HEK293 (cell line): ENCODE results near the gene TARDBP.

Source experiments
- CTCF ChIA-PET: fragments of 350-600 bp; formaldehyde crosslinking; extraction: SDS; loops from one replicate; lab custom pipeline; 2021; ENCODE audit warnings: antibody characterized with exemption; lab: Yijun Ruan, JAX
- POLR2A ChIA-PET: fragments of 300-600 bp; formaldehyde crosslinking; extraction: SDS; loops from one replicate; lab custom pipeline; 2020; ENCODE audit warnings: antibody characterized with exemption, inconsistent platforms; lab: Yijun Ruan, JAX
- H3K27ac ChIP-seq: fragments of 200-500 bp; sonication (Bioruptor generic); 2 replicates; pipeline ENCODE4 v1.5.1; 2014; ENCODE audit warnings: low read depth, low read length, control low read depth, inconsistent platforms; ENCODE audit errors: extremely low read depth
- H3K36me3 ChIP-seq, 2 experiments: fragments of 200-500 bp in 1 of 2; sonication (Bioruptor generic) in 1 of 2; 1 replicate in 1 of 2; 2 replicates in 1 of 2; pipeline ENCODE4 v1.5.1; 2014 to 2017; ENCODE audit warnings: inconsistent platforms in 2 of 2, low read length in 2 of 2; ENCODE audit not compliant: control insufficient read depth in 2 of 2, insufficient read depth in 1 of 2
- H3K4me1 ChIP-seq: fragments of 200-500 bp; sonication (Bioruptor generic); 2 replicates; pipeline ENCODE4 v1.5.1; 2014; ENCODE audit warnings: mild to moderate bottlenecking, low read length, inconsistent platforms; ENCODE audit not compliant: control insufficient read depth, insufficient read depth
- H3K4me3 ChIP-seq: 2 replicates; pipeline ENCODE4 v1.5.1; 2011; ENCODE audit warnings: low read depth, mild to moderate bottlenecking, control low read depth, low read length, moderate library complexity
- H3K9me3 ChIP-seq: fragments of 200-500 bp; sonication (Bioruptor generic); 2 replicates; pipeline ENCODE4 v1.5.1; 2014; ENCODE audit warnings: low read depth, low read length, inconsistent platforms; ENCODE audit not compliant: control insufficient read depth, insufficient read depth
- BCL11B ChIP-seq: fragments of 450-650 bp; formaldehyde crosslinking; IDR thresholded peaks from 2 replicates; pipeline ENCODE4 v1.5.1; 2016; ENCODE audit warnings: low read depth, missing biosample characterization, missing genetic modification characterization
- GLI4 ChIP-seq: fragments of 450-650 bp; formaldehyde crosslinking; IDR thresholded peaks from 2 replicates; pipeline ENCODE4 v1.5.1; 2016; ENCODE audit warnings: missing biosample characterization, missing genetic modification characterization
- OVOL3 ChIP-seq: fragments of 450-650 bp; formaldehyde crosslinking; IDR thresholded peaks from 2 replicates; pipeline ENCODE4 v1.5.1; 2016; ENCODE audit warnings: missing biosample characterization, missing genetic modification characterization
- SP7 ChIP-seq: fragments of 450-650 bp; formaldehyde crosslinking; IDR thresholded peaks from 2 replicates; pipeline ENCODE4 v1.5.1; 2016; ENCODE audit warnings: missing biosample characterization, missing genetic modification characterization
- ZBTB8A ChIP-seq: fragments of 450-650 bp; formaldehyde crosslinking; IDR thresholded peaks from 2 replicates; pipeline ENCODE4 v1.5.1; 2016; ENCODE audit warnings: missing biosample characterization, missing genetic modification characterization
- ZNF19 ChIP-seq: fragments of 450-650 bp; formaldehyde crosslinking; IDR thresholded peaks from 2 replicates; pipeline ENCODE4; 2016; ENCODE audit warnings: missing biosample characterization, missing genetic modification characterization, low read depth
- ZNF239 ChIP-seq: fragments of 450-650 bp; formaldehyde crosslinking; IDR thresholded peaks from 2 replicates; pipeline ENCODE4 v1.5.1; 2016; ENCODE audit warnings: missing biosample characterization, missing genetic modification characterization
- ZNF529 ChIP-seq: fragments of 450-650 bp; formaldehyde crosslinking; IDR thresholded peaks from 2 replicates; pipeline ENCODE4 v1.5.1; 2017; ENCODE audit warnings: missing genetic modification characterization, missing biosample characterization; ENCODE audit not compliant: insufficient replicate concordance
- ZNF610 ChIP-seq: fragments of 450-650 bp; formaldehyde crosslinking; IDR thresholded peaks from 2 replicates; pipeline ENCODE4 v1.5.1; 2016; ENCODE audit warnings: missing biosample characterization, missing genetic modification characterization, borderline replicate concordance
- TF ChIP-seq, protein P1 (sequence below): fragments of 450-650 bp; formaldehyde crosslinking; IDR thresholded peaks from 2 replicates; pipeline ENCODE4 v1.5.1; 2017; ENCODE audit warnings: missing biosample characterization, missing genetic modification characterization
- TF ChIP-seq, protein P2 (sequence below): fragments of 450-650 bp; formaldehyde crosslinking; IDR thresholded peaks from 2 replicates; pipeline ENCODE4 v1.5.1; 2016; ENCODE audit warnings: missing biosample characterization, missing genetic modification characterization
- TF ChIP-seq, protein P3 (sequence below): fragments of 450-650 bp; formaldehyde crosslinking; IDR thresholded peaks from 2 replicates; pipeline ENCODE4 v1.5.1; 2016; ENCODE audit warnings: missing biosample characterization, missing genetic modification characterization
- TF ChIP-seq, protein P4 (sequence below): fragments of 450-650 bp; formaldehyde crosslinking; IDR thresholded peaks from 2 replicates; pipeline ENCODE4 v1.5.1; 2016; ENCODE audit warnings: missing biosample characterization, missing genetic modification characterization, borderline replicate concordance
- TF ChIP-seq, protein P5 (sequence below): fragments of 450-650 bp; formaldehyde crosslinking; IDR thresholded peaks from 2 replicates; pipeline ENCODE4 v1.5.1; 2016; ENCODE audit warnings: missing biosample characterization, missing genetic modification characterization
- TF ChIP-seq, protein P6 (sequence below): fragments of 450-650 bp; formaldehyde crosslinking; IDR thresholded peaks from 2 replicates; pipeline ENCODE4 v1.5.1; 2017; ENCODE audit warnings: missing biosample characterization, missing genetic modification characterization
- TF ChIP-seq, protein P7 (sequence below): fragments of 450-650 bp; formaldehyde crosslinking; conservative IDR thresholded peaks from 2 replicates; pipeline ENCODE4 v1.5.1; 2016; ENCODE audit warnings: low read depth, missing biosample characterization, missing genetic modification characterization

The TARDBP gene

DNA sequence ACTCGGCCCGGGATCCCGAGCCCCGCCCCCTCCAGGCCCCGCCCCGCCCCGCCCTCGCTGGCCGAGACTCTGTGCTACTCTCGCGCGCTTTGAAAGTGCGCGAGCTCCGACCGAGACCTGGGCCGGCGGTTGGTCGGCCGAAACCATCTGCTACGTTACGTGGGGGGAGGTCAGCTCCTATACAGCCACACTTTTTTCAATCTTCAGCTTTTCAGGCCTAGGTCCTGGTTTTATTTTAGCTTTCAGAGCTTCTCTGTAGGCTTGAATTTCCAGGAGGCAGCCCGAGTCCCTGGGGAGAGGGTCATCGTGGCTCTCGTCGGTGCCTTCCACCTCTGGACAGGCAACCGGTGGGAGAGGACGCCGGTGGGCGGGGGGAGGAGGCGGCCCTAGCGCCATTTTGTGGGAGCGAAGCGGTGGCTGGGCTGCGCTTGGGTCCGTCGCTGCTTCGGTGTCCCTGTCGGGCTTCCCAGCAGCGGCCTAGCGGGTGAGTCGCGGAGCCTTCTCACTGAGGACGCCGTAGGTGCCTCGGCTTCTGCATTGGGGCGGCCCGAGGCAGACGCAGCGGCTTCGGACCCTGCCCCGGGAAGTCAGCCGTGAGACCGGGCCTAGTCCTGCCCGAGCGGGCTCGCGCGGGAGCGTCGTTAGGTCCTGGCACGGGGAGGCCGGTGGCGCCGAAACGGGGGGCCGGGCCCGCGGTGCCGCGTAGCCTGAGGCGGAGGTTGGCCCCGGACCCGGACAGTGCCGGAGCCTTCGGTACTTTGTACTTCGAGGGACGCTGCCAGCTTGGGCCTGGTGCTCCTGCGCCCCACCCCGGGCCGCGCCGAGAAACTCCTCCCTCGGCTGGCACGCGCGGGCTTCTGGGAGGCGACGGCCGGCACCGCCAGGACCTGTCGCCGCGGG, at the start of gene TARDBP:
TSS of gene TARDBP (plus strand) at position 395 of the 900 bp plus-strand sequence. CDS start 1,074 bp downstream, outside the sequence.
- Histone ChIP-seq H3K27ac (peak within 1 kb of the TSS; percentile 96), H3K4me1 (peaks cover 7% of the 10 kb centered on the region), H3K9me3 (no peaks in the 10 kb centered on the region), H3K4me3 (peak within 1 kb of the TSS; percentile 100), H3K36me3 (peaks cover 32 to 45% of the 10 kb centered on the region in 2 experiments; a peak in 2 of 3 replicates)
- POLR2A ChIA-PET = interaction anchor here (1.0 to 2.0 kb wide), 6 partner anchors 9 to 71 kb away, joined by 3 to 10 read pairs (median 4); no protein-coding TSS in a partner anchor
- CTCF ChIA-PET = interaction anchor here (0.6 to 1.1 kb wide), 4 partner anchors 25 to 506 kb away, joined by 3 to 4 read pairs (median 4); no protein-coding TSS in a partner anchor
- TF ChIP-seq BCL11B (no peak), ZNF19 (tag by site-specific recombination) (no peak), ZNF529 (no peak), SP7 (tag by site-specific recombination) (peak; percentile 91), ZNF239 (tag by site-specific recombination) (0 out of 2 replicates have a peak, but pooled peaks have one; percentile 17), ZBTB8A (tag by site-specific recombination) (peak; percentile 57), ZNF610 (peak; percentile 67), OVOL3 (no peak), GLI4 (tag by site-specific recombination) (no peak)
- TF ChIP-seq, protein P1, sequence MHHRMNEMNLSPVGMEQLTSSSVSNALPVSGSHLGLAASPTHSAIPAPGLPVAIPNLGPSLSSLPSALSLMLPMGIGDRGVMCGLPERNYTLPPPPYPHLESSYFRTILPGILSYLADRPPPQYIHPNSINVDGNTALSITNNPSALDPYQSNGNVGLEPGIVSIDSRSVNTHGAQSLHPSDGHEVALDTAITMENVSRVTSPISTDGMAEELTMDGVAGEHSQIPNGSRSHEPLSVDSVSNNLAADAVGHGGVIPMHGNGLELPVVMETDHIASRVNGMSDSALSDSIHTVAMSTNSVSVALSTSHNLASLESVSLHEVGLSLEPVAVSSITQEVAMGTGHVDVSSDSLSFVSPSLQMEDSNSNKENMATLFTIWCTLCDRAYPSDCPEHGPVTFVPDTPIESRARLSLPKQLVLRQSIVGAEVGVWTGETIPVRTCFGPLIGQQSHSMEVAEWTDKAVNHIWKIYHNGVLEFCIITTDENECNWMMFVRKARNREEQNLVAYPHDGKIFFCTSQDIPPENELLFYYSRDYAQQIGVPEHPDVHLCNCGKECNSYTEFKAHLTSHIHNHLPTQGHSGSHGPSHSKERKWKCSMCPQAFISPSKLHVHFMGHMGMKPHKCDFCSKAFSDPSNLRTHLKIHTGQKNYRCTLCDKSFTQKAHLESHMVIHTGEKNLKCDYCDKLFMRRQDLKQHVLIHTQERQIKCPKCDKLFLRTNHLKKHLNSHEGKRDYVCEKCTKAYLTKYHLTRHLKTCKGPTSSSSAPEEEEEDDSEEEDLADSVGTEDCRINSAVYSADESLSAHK (tag by site-specific recombination) = 0 out of 2 replicates have a peak, but pooled peaks have one; percentile 9
- TF ChIP-seq, protein P2, sequence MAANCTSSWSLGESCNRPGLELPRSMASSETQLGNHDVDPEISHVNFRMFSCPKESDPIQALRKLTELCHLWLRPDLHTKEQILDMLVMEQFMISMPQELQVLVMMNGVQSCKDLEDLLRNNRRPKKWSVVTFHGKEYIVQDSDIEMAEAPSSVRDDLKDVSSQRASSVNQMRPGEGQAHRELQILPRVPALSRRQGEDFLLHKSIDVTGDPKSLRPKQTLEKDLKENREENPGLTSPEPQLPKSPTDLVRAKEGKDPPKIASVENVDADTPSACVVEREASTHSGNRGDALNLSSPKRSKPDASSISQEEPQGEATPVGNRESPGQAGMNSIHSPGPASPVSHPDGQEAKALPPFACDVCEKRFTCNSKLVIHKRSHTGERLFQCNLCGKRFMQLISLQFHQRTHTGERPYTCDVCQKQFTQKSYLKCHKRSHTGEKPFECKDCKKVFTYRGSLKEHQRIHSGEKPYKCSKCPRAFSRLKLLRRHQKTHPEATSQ = peak; percentile 80; the same call in 1 of the 2 replicates
- TF ChIP-seq, protein P3, sequence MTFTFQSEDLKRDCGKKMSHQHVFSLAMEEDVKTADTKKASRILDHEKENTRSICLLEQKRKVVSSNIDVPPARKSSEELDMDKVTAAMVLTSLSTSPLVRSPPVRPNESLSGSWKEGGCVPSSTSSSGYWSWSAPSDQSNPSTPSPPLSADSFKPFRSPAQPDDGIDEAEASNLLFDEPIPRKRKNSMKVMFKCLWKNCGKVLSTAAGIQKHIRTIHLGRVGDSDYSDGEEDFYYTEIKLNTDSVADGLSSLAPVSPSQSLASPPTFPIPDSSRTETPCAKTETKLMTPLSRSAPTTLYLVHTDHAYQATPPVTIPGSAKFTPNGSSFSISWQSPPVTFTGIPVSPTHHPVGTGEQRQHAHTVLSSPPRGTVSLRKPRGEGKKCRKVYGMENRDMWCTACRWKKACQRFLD (tag by site-specific recombination) = 0 out of 2 replicates have a peak, but pooled peaks have one; percentile 20
- TF ChIP-seq, protein P4, sequence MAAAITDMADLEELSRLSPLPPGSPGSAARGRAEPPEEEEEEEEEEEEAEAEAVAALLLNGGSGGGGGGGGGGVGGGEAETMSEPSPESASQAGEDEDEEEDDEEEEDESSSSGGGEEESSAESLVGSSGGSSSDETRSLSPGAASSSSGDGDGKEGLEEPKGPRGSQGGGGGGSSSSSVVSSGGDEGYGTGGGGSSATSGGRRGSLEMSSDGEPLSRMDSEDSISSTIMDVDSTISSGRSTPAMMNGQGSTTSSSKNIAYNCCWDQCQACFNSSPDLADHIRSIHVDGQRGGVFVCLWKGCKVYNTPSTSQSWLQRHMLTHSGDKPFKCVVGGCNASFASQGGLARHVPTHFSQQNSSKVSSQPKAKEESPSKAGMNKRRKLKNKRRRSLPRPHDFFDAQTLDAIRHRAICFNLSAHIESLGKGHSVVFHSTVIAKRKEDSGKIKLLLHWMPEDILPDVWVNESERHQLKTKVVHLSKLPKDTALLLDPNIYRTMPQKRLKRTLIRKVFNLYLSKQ (tag by site-specific recombination) = no peak
- TF ChIP-seq, protein P5, sequence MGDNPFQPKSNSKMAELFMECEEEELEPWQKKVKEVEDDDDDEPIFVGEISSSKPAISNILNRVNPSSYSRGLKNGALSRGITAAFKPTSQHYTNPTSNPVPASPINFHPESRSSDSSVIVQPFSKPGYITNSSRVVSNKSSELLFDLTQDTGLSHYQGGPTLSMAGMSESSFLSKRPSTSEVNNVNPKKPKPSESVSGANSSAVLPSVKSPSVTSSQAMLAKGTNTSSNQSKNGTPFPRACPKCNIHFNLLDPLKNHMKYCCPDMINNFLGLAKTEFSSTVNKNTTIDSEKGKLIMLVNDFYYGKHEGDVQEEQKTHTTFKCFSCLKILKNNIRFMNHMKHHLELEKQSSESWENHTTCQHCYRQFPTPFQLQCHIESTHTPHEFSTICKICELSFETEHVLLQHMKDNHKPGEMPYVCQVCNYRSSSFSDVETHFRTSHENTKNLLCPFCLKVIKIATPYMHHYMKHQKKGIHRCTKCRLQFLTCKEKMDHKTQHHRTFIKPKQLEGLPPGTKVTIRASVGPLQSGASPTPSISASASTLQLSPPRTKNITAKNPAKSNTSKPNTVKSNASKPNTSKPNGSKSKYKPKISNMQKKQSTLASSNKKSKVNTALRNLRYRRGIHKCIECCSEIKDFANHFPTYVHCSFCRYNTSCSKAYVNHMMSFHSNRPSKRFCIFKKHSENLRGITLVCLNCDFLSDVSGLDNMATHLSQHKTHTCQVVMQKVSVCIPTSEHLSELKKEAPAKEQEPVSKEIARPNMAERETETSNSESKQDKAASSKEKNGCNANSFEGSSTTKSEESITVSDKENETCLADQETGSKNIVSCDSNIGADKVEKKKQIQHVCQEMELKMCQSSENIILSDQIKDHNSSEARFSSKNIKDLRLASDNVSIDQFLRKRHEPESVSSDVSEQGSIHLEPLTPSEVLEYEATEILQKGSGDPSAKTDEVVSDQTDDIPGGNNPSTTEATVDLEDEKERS (tag by site-specific recombination) = no peak
- TF ChIP-seq, protein P6, sequence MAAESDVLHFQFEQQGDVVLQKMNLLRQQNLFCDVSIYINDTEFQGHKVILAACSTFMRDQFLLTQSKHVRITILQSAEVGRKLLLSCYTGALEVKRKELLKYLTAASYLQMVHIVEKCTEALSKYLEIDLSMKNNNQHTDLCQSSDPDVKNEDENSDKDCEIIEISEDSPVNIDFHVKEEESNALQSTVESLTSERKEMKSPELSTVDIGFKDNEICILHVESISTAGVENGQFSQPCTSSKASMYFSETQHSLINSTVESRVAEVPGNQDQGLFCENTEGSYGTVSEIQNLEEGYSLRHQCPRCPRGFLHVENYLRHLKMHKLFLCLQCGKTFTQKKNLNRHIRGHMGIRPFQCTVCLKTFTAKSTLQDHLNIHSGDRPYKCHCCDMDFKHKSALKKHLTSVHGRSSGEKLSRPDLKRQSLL = peak; percentile 26; the same call in 1 of the 2 replicates
- TF ChIP-seq, protein P7, sequence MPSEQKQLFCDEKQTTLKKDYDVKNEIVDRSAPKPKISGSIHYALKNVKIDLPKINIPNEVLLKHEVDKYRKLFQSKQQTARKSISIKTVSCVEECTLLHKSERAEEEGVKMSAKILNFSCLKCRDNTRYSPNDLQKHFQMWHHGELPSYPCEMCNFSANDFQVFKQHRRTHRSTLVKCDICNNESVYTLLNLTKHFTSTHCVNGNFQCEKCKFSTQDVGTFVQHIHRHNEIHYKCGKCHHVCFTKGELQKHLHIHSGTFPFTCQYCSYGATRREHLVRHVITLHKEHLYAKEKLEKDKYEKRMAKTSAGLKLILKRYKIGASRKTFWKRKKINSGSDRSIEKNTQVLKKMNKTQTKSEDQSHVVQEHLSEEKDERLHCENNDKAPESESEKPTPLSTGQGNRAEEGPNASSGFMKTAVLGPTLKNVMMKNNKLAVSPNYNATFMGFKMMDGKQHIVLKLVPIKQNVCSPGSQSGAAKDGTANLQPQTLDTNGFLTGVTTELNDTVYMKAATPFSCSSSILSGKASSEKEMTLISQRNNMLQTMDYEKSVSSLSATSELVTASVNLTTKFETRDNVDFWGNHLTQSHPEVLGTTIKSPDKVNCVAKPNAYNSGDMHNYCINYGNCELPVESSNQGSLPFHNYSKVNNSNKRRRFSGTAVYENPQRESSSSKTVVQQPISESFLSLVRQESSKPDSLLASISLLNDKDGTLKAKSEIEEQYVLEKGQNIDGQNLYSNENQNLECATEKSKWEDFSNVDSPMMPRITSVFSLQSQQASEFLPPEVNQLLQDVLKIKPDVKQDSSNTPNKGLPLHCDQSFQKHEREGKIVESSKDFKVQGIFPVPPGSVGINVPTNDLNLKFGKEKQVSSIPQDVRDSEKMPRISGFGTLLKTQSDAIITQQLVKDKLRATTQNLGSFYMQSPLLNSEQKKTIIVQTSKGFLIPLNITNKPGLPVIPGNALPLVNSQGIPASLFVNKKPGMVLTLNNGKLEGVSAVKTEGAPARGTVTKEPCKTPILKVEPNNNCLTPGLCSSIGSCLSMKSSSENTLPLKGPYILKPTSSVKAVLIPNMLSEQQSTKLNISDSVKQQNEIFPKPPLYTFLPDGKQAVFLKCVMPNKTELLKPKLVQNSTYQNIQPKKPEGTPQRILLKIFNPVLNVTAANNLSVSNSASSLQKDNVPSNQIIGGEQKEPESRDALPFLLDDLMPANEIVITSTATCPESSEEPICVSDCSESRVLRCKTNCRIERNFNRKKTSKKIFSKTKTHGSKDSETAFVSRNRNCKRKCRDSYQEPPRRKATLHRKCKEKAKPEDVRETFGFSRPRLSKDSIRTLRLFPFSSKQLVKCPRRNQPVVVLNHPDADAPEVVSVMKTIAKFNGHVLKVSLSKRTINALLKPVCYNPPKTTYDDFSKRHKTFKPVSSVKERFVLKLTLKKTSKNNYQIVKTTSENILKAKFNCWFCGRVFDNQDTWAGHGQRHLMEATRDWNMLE (tag by site-specific recombination) = peak; percentile 54
